Measurements from ENCODE around the gene SCNM1.
"Not testable (repeated sequence)": the region's sequence is repeated elsewhere in the genome, so short reads cannot be mapped to it uniquely, and the experiment has no call there.

DNA sequence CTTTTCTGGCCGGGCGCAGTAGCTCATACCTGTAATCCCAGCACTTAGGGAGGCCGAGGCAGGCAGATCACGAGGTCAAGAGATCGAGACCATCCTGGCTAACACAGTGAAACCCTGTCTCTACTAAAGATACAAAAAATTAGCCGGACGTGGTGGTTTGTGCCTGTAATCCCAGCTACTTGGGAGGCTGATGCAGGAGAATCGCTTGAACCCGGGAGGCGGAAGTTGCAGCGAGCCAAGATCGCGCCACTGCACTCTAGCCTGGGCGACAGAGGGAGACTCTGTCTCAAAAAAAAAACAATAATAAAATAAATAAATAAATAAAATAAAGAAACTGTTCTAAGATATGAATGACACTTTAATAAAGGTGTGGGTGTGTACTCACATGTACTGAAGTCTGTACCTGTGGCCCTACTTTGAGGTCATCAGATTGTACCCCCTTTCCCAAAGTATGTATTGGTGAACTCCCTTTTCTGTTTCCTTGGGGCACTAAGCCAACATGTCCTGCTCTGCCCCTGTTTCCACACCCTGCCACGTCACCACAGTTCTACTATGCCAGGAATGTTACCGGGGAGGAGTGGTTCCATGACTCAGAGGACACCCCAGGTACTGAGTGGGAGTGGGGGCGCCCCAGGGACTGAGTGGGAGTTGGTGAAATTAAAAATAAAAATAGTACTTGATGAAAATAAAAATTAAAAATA is 29.1 kb downstream of the SCNM1 start:
- not testable (repeated sequence) for TF ChIP-seq CTCF (conservative IDR thresholded peaks at IDR 0.05 in 1 of 2, IDR thresholded peaks at IDR 0.05 in 1 of 2; ENCODE audit: low read depth in 1 of 2, low read length in 2 of 2); EZH2 (IDR thresholded peaks at IDR 0.05; ENCODE audit: low read length, missing control alignments)
